ENCODE data around the gene LRRIQ1.

GRCh38 chr12:85017618-85018017 is 18.5 kb upstream of the LRRIQ1 start:
- no peak for TF ChIP-seq CTCF (conservative IDR thresholded peaks at IDR 0.05; ENCODE audit: low read depth, low read length)
- no peak for TF ChIP-seq CEBPB (IDR thresholded peaks at IDR 0.05; ENCODE audit: low read depth, low read length)
- TF ChIP-seq FOS (IDR thresholded peaks at IDR 0.05; ENCODE audit: low read depth, low read length), result no peak
- TF ChIP-seq POLR2A (IDR thresholded peaks at IDR 0.05; ENCODE audit: low read depth, low read length), result no peak
- no peak for TF ChIP-seq RCOR1 (IDR thresholded peaks at IDR 0.05; ENCODE audit: insufficient replicate concordance, low read length)
- no peak for TF ChIP-seq MXI1 (IDR thresholded peaks at IDR 0.05; ENCODE audit: borderline replicate concordance, low read depth, low read length)
